ENCODE results near the gene LACTB.
A peak's percentile ranks its signal among the peaks of the same experiment; 100 is the strongest.

DNA sequence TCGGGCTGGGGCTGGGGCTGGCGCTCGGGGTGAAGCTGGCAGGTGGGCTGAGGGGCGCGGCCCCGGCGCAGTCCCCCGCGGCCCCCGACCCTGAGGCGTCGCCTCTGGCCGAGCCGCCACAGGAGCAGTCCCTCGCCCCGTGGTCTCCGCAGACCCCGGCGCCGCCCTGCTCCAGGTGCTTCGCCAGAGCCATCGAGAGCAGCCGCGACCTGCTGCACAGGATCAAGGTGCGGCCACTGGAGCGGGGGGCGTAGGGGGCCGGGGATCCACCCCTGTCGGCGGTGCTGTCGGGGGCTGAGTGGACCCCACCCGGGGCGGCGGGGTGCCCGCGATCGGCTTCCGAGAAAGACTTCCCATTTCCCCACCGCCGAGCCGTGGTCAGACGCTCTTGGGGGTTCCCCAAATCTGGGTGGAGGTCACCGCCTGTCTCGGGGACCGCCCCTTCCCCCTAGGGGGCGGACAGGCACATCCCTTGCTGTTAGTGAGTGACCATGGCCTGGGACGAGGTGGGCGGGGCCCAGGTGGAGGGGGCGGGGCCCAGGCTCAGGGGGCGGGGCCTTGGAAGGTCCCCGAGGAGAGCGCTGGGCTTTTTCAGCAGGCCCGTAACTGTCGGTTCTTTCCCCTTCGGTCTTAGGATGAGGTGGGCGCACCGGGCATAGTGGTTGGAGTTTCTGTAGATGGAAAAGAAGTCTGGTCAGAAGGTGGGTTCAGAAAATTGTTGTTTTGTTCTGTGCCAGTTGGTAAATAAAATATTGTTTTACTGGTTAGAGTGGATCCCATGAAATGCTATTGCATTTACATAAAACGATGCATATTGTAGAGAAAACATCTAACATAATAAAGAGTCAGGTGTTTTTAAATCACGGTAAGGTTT lies 578 bp downstream of the LACTB start:
- TF ChIP-seq POLR2A (IDR thresholded peaks at IDR 0.05; ENCODE audit: insufficient read depth in 1 of 2, low read depth in 2 of 2, low read length in 2 of 2): peak; percentile 19 to 49; a peak in 3 of 4 replicates
- TF ChIP-seq, protein P1, sequence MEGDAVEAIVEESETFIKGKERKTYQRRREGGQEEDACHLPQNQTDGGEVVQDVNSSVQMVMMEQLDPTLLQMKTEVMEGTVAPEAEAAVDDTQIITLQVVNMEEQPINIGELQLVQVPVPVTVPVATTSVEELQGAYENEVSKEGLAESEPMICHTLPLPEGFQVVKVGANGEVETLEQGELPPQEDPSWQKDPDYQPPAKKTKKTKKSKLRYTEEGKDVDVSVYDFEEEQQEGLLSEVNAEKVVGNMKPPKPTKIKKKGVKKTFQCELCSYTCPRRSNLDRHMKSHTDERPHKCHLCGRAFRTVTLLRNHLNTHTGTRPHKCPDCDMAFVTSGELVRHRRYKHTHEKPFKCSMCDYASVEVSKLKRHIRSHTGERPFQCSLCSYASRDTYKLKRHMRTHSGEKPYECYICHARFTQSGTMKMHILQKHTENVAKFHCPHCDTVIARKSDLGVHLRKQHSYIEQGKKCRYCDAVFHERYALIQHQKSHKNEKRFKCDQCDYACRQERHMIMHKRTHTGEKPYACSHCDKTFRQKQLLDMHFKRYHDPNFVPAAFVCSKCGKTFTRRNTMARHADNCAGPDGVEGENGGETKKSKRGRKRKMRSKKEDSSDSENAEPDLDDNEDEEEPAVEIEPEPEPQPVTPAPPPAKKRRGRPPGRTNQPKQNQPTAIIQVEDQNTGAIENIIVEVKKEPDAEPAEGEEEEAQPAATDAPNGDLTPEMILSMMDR (CRISPR knock-in tag; IDR thresholded peaks at IDR 0.05): peak; percentile 67
- no peak for TF ChIP-seq ZFP36L2 (CRISPR knock-in tag; IDR thresholded peaks at IDR 0.05)
- TF ChIP-seq, protein P2, sequence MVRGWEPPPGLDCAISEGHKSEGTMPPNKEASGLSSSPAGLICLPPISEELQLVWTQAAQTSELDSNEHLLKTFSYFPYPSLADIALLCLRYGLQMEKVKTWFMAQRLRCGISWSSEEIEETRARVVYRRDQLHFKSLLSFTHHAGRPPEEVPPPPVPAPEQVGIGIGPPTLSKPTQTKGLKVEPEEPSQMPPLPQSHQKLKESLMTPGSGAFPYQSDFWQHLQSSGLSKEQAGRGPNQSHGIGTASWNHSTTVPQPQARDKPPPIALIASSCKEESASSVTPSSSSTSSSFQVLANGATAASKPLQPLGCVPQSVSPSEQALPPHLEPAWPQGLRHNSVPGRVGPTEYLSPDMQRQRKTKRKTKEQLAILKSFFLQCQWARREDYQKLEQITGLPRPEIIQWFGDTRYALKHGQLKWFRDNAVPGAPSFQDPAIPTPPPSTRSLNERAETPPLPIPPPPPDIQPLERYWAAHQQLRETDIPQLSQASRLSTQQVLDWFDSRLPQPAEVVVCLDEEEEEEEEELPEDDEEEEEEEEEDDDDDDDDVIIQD (CRISPR knock-in tag; IDR thresholded peaks at IDR 0.05; ENCODE audit: low read depth): no peak
- peak; percentile 46 for TF ChIP-seq PHF8 (CRISPR knock-in tag; IDR thresholded peaks at IDR 0.05)
- TF ChIP-seq ZKSCAN8 (CRISPR knock-in tag; IDR thresholded peaks at IDR 0.05; ENCODE audit: borderline replicate concordance): no peak
- no peak for TF ChIP-seq TBP (CRISPR knock-in tag; IDR thresholded peaks at IDR 0.05)
- TF ChIP-seq SP1 (IDR thresholded peaks at IDR 0.05): no peak
- peak; percentile 86 for TF ChIP-seq SP1 (CRISPR knock-in tag; IDR thresholded peaks at IDR 0.05)
- no peak for TF ChIP-seq ZNF570 (CRISPR knock-in tag; IDR thresholded peaks at IDR 0.05; ENCODE audit: borderline replicate concordance)
- 0 out of 2 replicates have a peak, but pooled peaks have one; percentile 54 for TF ChIP-seq ZBTB7A (CRISPR knock-in tag; IDR thresholded peaks at IDR 0.05)
- TF ChIP-seq ZSCAN29 (CRISPR knock-in tag; conservative IDR thresholded peaks at IDR 0.05): no peak

Data from HepG2 (cell line).